HepG2 (cell line): ENCODE measurements around the gene DLST. TPM values are rescaled to one million over a fixed set of nuclear protein-coding genes. Genes with fewer than 3 reads are reported as not detected.

Experiments used
- ATRX ChIP-seq: sonication (generic); formaldehyde crosslinking; IDR thresholded peaks from 2 replicates; pipeline ENCODE4 v1.4.0; 2020; ENCODE audit warnings: missing genetic modification reagents, borderline replicate concordance
- CCDC6 ChIP-seq: sonication (generic); formaldehyde crosslinking; IDR thresholded peaks from 2 replicates; pipeline ENCODE4 v1.8.1; 2022; ENCODE audit warnings: mild to moderate bottlenecking, missing genetic modification reagents, moderate library complexity
- ZNF816 ChIP-seq: sonication (generic); formaldehyde crosslinking; IDR thresholded peaks from 2 replicates; pipeline ENCODE4 v1.8.0; 2022; ENCODE audit warnings: missing genetic modification reagents, mild to moderate bottlenecking, borderline replicate concordance
- polyA plus RNA-seq, 8 experiments: library from polyadenylated mRNA; depleted of rRNA in 3 of 8; stranded (reverse) in 7 of 8; unstranded in 1 of 8; fragments of >200 nt; fragmentation: Illumina TruSeq in 4 of 8; extraction: Trizol in 4 of 8; gene quantifications; 2 replicates each; pipeline versions ENCODE4 v1.2.1 to v1.2.3, GENCODE V29; 2011 to 2016; ENCODE audit warnings: low read depth in 4 of 8, missing spikeins in 1 of 8, mixed read lengths in 1 of 8; ENCODE audit not compliant: insufficient read depth in 1 of 8
- total RNA-seq, 5 experiments: library from RNA; depleted of rRNA; stranded (reverse); fragments of >200 nt; fragmentation: Illumina TruSeq; extraction: Trizol; gene quantifications; 2 replicates each; pipeline ENCODE4 v1.2.3, GENCODE V29; 2016; ENCODE audit warnings: low read depth in 1 of 5
- TF ChIP-seq, protein P1 (sequence below): sonication (generic); formaldehyde crosslinking; IDR thresholded peaks from 2 replicates; pipeline ENCODE4 v1.5.0; 2020; ENCODE audit warnings: mild to moderate bottlenecking, missing genetic modification reagents, moderate library complexity
- TF ChIP-seq, protein P2 (sequence below): IDR thresholded peaks from 2 replicates; pipeline ENCODE4 v1.6.1; 2012; ENCODE audit warnings: low read length, improper control_type of control experiment
- TF ChIP-seq, protein P3 (sequence below): sonication (generic); formaldehyde crosslinking; IDR thresholded peaks from 2 replicates; pipeline ENCODE4 v1.4.0; 2020; ENCODE audit warnings: missing genetic modification reagents
- TF ChIP-seq, protein P4 (sequence below): sonication (generic); formaldehyde crosslinking; IDR thresholded peaks from 2 replicates; pipeline ENCODE4 v1.4.0; 2020; ENCODE audit warnings: missing genetic modification reagents, borderline replicate concordance
- TF ChIP-seq, protein P5 (sequence below): sonication (generic); formaldehyde crosslinking; IDR thresholded peaks from 2 replicates; pipeline ENCODE4 v1.8.0; 2022; ENCODE audit warnings: mild to moderate bottlenecking, missing genetic modification reagents, moderate library complexity
- TF ChIP-seq, protein P6 (sequence below): sonication (generic); formaldehyde crosslinking; IDR thresholded peaks from 2 replicates; pipeline ENCODE4 v1.4.0; 2020; ENCODE audit warnings: missing genetic modification reagents, mild to moderate bottlenecking, borderline replicate concordance
- TF ChIP-seq, protein P7 (sequence below): IDR thresholded peaks from 2 replicates; pipeline ENCODE4 v1.6.1; 2016; ENCODE audit warnings: low read depth, borderline replicate concordance

The DLST gene
- total and polyA plus RNA-seq, 2 of the 13 experiments (the other 11 are each of a cell fraction or from before 2014, with no cell fraction given), result 56.5 to 94.3 TPM

DNA sequence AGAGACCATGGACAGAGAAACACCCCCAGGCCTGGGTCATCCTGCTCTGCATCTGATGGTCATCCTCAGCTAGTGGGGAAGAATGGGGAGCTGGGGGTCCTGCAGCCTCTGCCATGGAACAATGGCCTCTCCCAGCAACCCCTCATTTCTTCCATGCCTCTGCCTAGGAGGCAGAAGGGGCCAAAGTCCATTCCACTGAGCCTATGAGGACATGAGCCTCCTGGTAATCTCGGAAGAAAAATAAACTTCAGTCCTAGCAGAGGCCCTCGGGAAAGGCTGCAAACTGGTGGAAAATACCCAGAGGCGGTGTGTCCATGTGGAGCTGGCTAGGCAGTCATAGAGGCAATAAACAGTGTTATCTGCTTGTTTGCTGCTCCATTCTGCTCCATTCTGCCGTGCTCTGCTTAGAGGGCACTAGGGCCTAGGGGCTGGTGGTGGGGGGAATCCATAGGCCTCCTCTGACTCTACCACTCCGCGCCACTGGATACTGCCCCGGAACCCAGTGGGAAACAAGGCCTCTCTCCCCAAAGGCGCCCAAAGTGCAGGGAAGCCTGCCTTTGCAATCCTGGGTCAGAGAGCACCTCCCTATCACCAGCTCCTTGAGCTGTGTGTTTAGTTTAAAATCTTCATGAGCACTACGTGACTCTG, 69.2 kb downstream of the DLST start (continued):
- TF ChIP-seq, protein P1, sequence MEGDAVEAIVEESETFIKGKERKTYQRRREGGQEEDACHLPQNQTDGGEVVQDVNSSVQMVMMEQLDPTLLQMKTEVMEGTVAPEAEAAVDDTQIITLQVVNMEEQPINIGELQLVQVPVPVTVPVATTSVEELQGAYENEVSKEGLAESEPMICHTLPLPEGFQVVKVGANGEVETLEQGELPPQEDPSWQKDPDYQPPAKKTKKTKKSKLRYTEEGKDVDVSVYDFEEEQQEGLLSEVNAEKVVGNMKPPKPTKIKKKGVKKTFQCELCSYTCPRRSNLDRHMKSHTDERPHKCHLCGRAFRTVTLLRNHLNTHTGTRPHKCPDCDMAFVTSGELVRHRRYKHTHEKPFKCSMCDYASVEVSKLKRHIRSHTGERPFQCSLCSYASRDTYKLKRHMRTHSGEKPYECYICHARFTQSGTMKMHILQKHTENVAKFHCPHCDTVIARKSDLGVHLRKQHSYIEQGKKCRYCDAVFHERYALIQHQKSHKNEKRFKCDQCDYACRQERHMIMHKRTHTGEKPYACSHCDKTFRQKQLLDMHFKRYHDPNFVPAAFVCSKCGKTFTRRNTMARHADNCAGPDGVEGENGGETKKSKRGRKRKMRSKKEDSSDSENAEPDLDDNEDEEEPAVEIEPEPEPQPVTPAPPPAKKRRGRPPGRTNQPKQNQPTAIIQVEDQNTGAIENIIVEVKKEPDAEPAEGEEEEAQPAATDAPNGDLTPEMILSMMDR (CRISPR knock-in tag), result no peak
- 0 out of 2 replicates have a peak, but pooled peaks have one; percentile 75 for TF ChIP-seq ZNF816
- TF ChIP-seq ATRX (CRISPR knock-in tag), result no peak
- no peak for TF ChIP-seq CCDC6 (CRISPR knock-in tag)
- TF ChIP-seq, protein P2, sequence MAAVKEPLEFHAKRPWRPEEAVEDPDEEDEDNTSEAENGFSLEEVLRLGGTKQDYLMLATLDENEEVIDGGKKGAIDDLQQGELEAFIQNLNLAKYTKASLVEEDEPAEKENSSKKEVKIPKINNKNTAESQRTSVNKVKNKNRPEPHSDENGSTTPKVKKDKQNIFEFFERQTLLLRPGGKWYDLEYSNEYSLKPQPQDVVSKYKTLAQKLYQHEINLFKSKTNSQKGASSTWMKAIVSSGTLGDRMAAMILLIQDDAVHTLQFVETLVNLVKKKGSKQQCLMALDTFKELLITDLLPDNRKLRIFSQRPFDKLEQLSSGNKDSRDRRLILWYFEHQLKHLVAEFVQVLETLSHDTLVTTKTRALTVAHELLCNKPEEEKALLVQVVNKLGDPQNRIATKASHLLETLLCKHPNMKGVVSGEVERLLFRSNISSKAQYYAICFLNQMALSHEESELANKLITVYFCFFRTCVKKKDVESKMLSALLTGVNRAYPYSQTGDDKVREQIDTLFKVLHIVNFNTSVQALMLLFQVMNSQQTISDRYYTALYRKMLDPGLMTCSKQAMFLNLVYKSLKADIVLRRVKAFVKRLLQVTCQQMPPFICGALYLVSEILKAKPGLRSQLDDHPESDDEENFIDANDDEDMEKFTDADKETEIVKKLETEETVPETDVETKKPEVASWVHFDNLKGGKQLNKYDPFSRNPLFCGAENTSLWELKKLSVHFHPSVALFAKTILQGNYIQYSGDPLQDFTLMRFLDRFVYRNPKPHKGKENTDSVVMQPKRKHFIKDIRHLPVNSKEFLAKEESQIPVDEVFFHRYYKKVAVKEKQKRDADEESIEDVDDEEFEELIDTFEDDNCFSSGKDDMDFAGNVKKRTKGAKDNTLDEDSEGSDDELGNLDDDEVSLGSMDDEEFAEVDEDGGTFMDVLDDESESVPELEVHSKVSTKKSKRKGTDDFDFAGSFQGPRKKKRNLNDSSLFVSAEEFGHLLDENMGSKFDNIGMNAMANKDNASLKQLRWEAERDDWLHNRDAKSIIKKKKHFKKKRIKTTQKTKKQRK, result no peak
- TF ChIP-seq, protein P3, sequence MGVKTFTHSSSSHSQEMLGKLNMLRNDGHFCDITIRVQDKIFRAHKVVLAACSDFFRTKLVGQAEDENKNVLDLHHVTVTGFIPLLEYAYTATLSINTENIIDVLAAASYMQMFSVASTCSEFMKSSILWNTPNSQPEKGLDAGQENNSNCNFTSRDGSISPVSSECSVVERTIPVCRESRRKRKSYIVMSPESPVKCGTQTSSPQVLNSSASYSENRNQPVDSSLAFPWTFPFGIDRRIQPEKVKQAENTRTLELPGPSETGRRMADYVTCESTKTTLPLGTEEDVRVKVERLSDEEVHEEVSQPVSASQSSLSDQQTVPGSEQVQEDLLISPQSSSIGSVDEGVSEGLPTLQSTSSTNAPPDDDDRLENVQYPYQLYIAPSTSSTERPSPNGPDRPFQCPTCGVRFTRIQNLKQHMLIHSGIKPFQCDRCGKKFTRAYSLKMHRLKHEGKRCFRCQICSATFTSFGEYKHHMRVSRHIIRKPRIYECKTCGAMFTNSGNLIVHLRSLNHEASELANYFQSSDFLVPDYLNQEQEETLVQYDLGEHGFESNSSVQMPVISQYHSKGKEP (CRISPR knock-in tag), result no peak
- TF ChIP-seq, protein P4, sequence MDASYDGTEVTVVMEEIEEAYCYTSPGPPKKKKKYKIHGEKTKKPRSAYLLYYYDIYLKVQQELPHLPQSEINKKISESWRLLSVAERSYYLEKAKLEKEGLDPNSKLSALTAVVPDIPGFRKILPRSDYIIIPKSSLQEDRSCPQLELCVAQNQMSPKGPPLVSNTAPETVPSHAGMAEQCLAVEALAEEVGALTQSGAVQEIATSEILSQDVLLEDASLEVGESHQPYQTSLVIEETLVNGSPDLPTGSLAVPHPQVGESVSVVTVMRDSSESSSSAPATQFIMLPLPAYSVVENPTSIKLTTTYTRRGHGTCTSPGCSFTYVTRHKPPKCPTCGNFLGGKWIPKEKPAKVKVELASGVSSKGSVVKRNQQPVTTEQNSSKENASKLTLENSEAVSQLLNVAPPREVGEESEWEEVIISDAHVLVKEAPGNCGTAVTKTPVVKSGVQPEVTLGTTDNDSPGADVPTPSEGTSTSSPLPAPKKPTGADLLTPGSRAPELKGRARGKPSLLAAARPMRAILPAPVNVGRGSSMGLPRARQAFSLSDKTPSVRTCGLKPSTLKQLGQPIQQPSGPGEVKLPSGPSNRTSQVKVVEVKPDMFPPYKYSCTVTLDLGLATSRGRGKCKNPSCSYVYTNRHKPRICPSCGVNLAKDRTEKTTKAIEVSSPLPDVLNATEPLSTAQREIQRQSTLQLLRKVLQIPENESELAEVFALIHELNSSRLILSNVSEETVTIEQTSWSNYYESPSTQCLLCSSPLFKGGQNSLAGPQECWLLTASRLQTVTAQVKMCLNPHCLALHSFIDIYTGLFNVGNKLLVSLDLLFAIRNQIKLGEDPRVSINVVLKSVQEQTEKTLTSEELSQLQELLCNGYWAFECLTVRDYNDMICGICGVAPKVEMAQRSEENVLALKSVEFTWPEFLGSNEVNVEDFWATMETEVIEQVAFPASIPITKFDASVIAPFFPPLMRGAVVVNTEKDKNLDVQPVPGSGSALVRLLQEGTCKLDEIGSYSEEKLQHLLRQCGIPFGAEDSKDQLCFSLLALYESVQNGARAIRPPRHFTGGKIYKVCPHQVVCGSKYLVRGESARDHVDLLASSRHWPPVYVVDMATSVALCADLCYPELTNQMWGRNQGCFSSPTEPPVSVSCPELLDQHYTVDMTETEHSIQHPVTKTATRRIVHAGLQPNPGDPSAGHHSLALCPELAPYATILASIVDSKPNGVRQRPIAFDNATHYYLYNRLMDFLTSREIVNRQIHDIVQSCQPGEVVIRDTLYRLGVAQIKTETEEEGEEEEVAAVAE (CRISPR knock-in tag), result no peak
- TF ChIP-seq, protein P5, sequence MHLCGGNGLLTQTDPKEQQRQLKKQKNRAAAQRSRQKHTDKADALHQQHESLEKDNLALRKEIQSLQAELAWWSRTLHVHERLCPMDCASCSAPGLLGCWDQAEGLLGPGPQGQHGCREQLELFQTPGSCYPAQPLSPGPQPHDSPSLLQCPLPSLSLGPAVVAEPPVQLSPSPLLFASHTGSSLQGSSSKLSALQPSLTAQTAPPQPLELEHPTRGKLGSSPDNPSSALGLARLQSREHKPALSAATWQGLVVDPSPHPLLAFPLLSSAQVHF (CRISPR knock-in tag), result no peak
- TF ChIP-seq, protein P6, sequence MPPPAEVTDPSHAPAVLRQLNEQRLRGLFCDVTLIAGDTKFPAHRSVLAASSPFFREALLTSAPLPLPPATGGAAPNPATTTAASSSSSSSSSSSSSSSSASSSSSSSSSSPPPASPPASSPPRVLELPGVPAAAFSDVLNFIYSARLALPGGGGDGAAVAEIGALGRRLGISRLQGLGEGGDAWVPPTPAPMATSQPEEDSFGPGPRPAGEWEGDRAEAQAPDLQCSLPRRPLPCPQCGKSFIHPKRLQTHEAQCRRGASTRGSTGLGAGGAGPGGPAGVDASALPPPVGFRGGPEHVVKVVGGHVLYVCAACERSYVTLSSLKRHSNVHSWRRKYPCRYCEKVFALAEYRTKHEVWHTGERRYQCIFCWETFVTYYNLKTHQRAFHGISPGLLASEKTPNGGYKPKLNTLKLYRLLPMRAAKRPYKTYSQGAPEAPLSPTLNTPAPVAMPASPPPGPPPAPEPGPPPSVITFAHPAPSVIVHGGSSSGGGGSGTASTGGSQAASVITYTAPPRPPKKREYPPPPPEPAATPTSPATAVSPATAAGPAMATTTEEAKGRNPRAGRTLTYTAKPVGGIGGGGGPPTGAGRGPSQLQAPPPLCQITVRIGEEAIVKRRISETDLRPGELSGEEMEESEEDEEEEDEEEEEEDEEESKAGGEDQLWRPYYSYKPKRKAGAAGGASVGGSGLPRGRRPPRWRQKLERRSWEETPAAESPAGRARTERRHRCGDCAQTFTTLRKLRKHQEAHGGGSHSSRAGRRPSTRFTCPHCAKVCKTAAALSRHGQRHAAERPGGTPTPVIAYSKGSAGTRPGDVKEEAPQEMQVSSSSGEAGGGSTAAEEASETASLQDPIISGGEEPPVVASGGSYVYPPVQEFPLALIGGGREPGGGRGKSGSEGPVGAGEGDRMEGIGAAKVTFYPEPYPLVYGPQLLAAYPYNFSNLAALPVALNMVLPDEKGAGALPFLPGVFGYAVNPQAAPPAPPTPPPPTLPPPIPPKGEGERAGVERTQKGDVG (CRISPR knock-in tag), result 0 out of 2 replicates have a peak, but pooled peaks have one; percentile 23
- TF ChIP-seq, protein P7, sequence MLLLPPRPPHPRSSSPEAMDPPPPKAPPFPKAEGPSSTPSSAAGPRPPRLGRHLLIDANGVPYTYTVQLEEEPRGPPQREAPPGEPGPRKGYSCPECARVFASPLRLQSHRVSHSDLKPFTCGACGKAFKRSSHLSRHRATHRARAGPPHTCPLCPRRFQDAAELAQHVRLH (CRISPR knock-in tag), result no peak
